Measurements from ENCODE around the gene PIM2.

DNA sequence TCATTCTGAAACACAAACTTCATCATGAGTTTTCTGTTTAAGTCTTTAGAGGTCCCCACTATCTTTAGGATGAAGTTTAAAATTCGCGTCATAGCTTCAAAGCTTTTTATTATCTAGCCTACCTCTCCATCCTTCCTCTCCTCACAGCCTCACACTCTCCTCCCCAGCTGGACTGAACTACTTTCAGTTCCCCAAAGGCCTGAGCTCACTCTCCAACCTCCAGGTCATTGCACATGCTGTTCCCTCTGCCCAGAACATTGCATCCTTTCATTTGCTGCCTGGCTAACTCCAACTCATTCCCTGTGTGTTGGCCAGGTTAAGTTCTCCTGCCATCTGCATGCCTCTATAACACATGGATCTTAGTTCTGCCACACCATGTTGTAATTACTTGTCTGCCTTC, 41.5 kb upstream of the PIM2 start:
- no peak for TF ChIP-seq EZH2phosphoT487 (IDR thresholded peaks at IDR 0.05; ENCODE audit: low read length)
- TF ChIP-seq, protein P1, sequence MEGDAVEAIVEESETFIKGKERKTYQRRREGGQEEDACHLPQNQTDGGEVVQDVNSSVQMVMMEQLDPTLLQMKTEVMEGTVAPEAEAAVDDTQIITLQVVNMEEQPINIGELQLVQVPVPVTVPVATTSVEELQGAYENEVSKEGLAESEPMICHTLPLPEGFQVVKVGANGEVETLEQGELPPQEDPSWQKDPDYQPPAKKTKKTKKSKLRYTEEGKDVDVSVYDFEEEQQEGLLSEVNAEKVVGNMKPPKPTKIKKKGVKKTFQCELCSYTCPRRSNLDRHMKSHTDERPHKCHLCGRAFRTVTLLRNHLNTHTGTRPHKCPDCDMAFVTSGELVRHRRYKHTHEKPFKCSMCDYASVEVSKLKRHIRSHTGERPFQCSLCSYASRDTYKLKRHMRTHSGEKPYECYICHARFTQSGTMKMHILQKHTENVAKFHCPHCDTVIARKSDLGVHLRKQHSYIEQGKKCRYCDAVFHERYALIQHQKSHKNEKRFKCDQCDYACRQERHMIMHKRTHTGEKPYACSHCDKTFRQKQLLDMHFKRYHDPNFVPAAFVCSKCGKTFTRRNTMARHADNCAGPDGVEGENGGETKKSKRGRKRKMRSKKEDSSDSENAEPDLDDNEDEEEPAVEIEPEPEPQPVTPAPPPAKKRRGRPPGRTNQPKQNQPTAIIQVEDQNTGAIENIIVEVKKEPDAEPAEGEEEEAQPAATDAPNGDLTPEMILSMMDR (IDR thresholded peaks at IDR 0.05; ENCODE audit: low read length) = no peak

All from MM.1S (cell line).